Measurements from ENCODE around the gene NAT8L. TPM values are rescaled to one million over a fixed set of nuclear protein-coding genes. Genes with fewer than 3 reads are reported as not detected.

Gene NAT8L
- total and polyA plus RNA-seq, 7 donors = under 0.01 to 2.4 (median 0.28) TPM; not detected in 2

GRCh38 chr4:2069161-2069971 is 10.2 kb downstream of the NAT8L start:
- intact Hi-C loops (cut with DNase I) = no loop called here

GRCh38 chr4:2069986-2070385 is 10.9 kb downstream of the NAT8L start:
- H3K27ac ChIP-seq = no peak overlapping the region
- TF ChIP-seq, protein P1, sequence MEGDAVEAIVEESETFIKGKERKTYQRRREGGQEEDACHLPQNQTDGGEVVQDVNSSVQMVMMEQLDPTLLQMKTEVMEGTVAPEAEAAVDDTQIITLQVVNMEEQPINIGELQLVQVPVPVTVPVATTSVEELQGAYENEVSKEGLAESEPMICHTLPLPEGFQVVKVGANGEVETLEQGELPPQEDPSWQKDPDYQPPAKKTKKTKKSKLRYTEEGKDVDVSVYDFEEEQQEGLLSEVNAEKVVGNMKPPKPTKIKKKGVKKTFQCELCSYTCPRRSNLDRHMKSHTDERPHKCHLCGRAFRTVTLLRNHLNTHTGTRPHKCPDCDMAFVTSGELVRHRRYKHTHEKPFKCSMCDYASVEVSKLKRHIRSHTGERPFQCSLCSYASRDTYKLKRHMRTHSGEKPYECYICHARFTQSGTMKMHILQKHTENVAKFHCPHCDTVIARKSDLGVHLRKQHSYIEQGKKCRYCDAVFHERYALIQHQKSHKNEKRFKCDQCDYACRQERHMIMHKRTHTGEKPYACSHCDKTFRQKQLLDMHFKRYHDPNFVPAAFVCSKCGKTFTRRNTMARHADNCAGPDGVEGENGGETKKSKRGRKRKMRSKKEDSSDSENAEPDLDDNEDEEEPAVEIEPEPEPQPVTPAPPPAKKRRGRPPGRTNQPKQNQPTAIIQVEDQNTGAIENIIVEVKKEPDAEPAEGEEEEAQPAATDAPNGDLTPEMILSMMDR (IDR thresholded peaks at IDR 0.05) = no peak
- no peak for TF ChIP-seq POLR2A (IDR thresholded peaks at IDR 0.05)
- TF ChIP-seq EP300 (IDR thresholded peaks at IDR 0.05) = no peak
- TF ChIP-seq POLR2AphosphoS5 (IDR thresholded peaks at IDR 0.05) = no peak
- H3K36me3 ChIP-seq = no peaks in the 10 kb centered on the region
- 79 to 82% methylated on average over 14 of the region's 14 CpGs for WGBS, 2 donors
- no peaks in the 10 kb centered on the region for H3K9me3 ChIP-seq
- intact Hi-C loops (cut with DNase I) = no loop called here
- no peak overlapping the region for H3K4me3 ChIP-seq
- no peaks in the 10 kb centered on the region for H3K4me1 ChIP-seq
- peak; percentile 39 for DNase-seq
- peaks cover 4 to 41% (median 18%) of the 10 kb centered on the region in 3 donors for H3K27me3 ChIP-seq

More at GRCh38 chr4:2069161-2069971, 10.2 kb downstream of the NAT8L start:
- Histone ChIP-seq H3K9me3 (no peaks in the 10 kb centered on the region), H3K27ac (no peak overlapping the region), H3K4me1 (no peaks in the 10 kb centered on the region), H3K4me3 (no peak overlapping the region), H3K36me3 (no peaks in the 10 kb centered on the region), H3K27me3 (peaks cover 4 to 47% (median 18%) of the 10 kb centered on the region in 3 donors)
- TF ChIP-seq EP300 (IDR thresholded peaks at IDR 0.05) (no peak), POLR2AphosphoS5 (IDR thresholded peaks at IDR 0.05) (no peak), POLR2A (IDR thresholded peaks at IDR 0.05) (no peak)
- TF ChIP-seq, protein P1 (IDR thresholded peaks at IDR 0.05) = no peak
- DNase-seq = peak; percentile 45
- WGBS, 2 donors = 78 to 86% methylated on average over 17 of the region's 17 CpGs

GRCh38 chr4:2070421-2071251 is 11.5 kb downstream of the NAT8L start:
- peak; percentile 52 for DNase-seq
- intact Hi-C loops (cut with DNase I) = no loop called here
- Histone ChIP-seq H3K4me1 (no peaks in the 10 kb centered on the region), H3K4me3 (no peak overlapping the region), H3K36me3 (no peaks in the 10 kb centered on the region), H3K9me3 (no peaks in the 10 kb centered on the region), H3K27ac (no peak overlapping the region), H3K27me3 (peaks cover 4 to 35% (median 18%) of the 10 kb centered on the region in 3 donors)
- 74 to 84% methylated on average over 22 of the region's 22 CpGs for WGBS, 2 donors
- TF ChIP-seq POLR2A (IDR thresholded peaks at IDR 0.05) (no peak), POLR2AphosphoS5 (IDR thresholded peaks at IDR 0.05) (no peak), EP300 (IDR thresholded peaks at IDR 0.05) (no peak)
- TF ChIP-seq, protein P1 (IDR thresholded peaks at IDR 0.05) = no peak

DNA sequence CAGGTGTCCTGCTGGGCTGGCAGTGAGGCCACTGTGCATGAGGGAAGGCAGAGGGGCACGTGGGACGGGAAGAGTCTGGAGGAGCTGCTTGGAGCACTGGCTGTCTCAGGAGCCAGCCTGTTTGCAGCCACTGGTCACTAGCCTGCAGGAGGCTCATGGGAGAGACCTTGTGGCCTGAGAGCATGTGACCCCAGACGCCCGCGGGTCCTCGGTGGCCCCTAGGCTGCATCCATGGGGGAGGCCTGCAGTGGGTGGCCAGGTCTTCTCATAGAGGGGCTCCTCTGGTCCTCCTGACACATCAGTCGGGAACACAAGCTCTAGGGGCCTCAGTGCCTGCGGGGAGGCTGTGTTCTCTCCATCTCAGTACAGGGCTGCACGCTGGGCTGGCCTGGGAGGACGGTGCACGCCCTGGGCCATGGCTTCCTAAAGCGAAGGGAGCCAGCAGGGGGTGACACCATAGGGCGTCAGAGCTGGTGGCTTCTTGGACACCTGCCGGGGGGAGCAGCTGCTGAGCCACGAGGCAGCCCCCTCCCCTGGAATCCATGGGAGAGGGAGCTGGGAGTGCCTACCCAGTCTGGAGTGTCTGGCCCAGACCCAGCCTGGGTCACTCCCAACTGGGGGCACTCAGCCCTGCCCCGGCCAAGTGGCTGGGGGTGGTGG is 12.3 kb downstream of the NAT8L start:
- no peak overlapping the region for H3K4me3 ChIP-seq
- H3K27me3 ChIP-seq = peaks cover 4 to 30% (median 13%) of the 10 kb centered on the region in 3 donors
- WGBS, 2 donors = 77% methylated on average over 16 of the region's 16 CpGs
- no peak overlapping the region for H3K27ac ChIP-seq
- H3K36me3 ChIP-seq = no peaks in the 10 kb centered on the region
- intact Hi-C loops (cut with DNase I) = no loop called here
- DNase-seq = peak; percentile 52
- TF ChIP-seq EP300 (IDR thresholded peaks at IDR 0.05) = no peak
- TF ChIP-seq POLR2AphosphoS5 (IDR thresholded peaks at IDR 0.05) = no peak
- TF ChIP-seq, protein P1 (IDR thresholded peaks at IDR 0.05) = no peak
- no peak for TF ChIP-seq POLR2A (IDR thresholded peaks at IDR 0.05)
- no peaks in the 10 kb centered on the region for H3K4me1 ChIP-seq
- H3K9me3 ChIP-seq = no peaks in the 10 kb centered on the region

Data from sigmoid colon (tissue), 7 donors.